Measurements from ENCODE around the gene SH3RF1.

SH3RF1 gene

DNA sequence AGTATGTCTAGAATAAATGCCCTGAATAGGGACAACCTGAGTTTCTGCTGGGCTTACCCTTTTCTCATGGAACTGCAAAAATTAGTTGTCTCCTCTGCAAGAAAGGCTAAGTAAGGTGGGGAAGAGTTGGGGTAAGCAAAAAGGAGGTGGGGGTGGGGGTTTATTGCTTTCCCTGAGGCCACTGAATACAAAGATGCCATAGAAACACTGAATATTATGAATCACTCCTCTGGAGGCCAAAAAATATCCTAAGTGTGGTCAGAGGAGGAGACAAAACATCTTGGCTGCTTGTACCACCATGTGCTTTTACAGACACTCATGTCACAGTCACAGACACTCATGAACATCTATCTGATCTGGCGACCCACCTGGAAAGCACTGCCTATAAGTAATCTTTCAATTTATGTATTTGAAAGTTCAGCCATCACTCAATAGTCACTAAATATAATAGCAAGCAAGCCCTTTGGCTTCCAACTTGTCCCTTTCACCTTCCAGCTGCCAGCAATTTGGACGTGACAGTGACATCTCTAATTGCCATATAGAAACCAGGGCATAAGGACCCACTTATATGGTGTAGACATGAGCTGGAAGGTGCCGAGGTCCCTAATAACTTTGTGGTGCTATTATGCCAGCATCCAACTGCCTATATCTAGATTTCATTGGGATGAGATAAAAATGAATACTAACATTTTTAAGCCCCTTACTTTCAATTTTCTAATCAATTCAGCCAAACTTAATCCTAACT is 138.0 kb downstream of the SH3RF1 start:
- no peak for DNase-seq (ENCODE audit: low read depth)

DNA sequence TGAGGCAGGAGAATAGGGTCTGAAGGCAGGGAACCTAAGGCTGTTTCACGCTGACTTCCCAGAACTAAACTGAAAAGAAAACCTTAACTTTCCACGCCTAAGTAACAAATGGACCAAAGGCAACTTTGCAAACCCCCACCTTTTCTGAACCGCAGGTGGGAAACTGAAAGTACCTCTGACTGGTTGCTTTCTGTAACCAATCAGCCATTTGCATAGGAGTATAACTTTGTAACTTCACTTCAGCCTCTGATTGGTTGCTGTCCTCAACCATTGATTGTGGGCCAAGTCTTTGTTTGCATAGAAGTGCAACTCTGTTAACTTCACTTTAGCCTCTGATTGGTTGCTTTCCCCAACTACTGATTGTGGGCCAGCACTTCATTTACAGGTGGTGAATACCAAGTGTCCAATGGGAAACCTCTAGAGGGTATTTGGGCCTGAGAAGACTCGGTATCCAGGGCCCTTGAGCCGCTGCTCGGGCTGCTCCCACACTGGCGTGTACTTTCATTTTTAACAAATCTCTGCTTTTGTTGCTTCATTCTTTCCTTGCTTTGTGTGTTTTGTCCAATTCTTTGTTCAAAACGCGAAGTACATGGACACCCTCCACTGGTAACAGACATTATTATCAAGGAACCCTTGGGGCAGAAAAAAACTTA is 139.1 kb downstream of the SH3RF1 start:
- no peak for DNase-seq (ENCODE audit: low read depth)

DNA sequence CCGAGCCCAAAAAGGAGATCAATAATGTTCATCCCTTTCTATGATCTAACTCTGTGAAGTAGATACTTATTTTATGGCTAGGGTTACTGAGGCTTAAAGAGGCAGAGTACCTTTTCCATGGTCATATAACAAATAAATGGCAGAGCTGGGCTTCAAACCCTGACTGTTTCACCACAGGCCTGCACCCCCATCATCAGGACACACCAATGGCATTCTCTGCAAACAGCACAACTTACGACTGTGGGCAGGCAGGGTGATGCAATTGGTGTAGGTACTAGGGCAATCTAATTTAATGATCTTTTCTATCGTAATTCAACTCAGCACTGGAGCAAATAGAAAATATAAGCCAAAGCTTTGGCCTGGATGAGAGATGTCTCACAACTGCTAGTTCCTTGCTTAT is 141.9 kb downstream of the SH3RF1 start:
- no peak for DNase-seq (ENCODE audit: low read depth)

DNA sequence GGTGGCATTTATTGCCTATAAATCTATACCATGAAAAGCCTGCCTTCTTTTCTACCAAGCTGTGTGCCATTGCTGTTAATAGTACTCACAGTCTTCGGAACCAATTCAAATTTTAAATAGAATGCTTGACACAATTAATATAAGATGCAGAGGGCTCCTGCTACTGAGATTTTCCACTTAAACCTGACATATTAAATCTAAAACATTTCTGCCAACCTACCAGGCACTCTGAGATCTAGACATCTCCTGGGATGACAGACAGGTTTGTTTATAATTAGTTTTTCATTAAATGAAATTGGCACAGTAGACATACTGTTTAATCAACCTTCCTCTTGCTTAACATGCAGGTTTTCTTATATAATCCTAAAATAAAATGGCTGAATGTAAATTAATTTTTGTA is 143.4 kb downstream of the SH3RF1 start:
- no peak for DNase-seq (ENCODE audit: low read depth)

DNA sequence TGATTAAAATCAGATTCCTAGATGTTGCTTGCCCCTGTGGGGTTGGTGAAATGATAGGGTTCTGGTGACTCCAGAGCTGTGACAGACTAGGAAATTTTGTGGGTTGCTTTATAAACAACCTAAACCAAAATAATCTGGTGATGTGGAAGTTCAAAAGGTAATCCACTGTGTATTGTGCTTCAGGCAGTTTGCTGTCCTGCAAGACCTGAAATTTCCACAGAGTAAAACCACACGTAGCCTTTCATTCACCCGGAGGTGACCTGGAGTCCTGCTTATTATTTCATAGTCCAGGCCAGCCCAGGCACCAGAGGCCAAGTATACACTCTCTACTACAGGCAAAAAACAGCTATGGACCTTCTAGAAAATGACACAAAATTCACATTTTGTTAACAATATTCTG is 146.1 kb downstream of the SH3RF1 start:
- no peak for DNase-seq (ENCODE audit: low read depth)

DNA sequence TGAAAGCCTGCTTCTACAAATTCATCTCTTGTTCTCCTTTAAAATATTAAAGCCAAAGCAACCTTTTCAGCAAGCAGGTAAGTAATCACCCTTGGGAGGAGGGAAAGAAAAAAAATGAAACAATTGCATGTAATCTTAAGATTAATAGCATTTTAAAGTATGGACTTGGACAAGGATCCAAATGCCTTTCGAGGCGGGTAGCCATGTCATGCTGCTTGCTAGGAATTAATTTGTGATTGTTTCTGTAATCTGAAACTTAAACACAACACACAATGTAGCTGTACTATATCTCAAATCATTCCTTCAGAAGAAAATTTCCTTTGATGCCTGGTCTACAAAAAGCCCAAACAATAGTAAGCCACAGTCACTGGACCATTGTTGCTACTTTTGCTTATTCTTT is 148.3 kb downstream of the SH3RF1 start:
- no peak for DNase-seq (ENCODE audit: low read depth)

DNA sequence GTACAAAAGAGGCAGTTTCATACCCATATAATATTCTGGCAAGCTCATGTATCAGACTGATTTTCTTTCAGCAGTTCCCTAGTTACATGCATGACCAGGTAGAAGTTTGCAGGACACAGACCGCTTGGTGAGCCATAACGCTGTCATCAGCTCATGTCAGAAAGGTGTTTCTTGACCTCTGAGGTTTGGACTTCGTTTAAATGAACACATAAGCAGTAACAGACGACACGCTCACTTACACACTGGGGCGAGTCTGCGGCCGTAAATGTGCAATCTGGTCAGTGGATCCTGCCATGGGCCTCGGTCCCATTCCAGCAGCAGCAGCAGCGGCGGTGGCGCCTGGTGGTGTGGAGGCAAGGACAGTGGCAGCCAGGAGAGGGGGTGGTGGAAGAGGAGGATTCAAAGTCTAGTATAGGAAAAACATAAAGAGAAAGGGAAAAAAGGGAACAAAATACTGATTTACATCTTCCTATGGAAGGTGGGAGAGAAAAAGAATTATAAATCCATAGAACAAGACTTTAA is 148.8 kb downstream of the SH3RF1 start:
- DNase-seq (ENCODE audit: low read depth): no peak

DNA sequence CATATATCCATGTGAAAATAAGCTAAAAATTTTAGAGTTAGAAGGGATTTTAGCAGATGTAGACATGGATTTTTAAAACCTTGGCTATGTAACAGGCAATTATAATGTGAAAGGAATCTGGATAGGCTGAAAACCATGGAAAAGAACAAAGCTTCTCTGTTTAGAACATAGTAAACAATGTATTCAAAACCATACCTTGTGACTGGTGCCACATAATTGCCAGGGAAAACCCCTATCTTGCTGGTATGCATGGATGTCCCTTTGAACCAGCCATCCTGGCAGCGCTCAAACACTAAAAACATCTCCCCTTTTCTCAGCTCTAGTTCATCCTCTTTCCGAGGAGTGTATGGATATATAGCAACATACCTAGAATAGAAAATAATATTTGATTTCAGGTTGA is 150.1 kb downstream of the SH3RF1 start:
- no peak for DNase-seq (ENCODE audit: low read depth)

DNA sequence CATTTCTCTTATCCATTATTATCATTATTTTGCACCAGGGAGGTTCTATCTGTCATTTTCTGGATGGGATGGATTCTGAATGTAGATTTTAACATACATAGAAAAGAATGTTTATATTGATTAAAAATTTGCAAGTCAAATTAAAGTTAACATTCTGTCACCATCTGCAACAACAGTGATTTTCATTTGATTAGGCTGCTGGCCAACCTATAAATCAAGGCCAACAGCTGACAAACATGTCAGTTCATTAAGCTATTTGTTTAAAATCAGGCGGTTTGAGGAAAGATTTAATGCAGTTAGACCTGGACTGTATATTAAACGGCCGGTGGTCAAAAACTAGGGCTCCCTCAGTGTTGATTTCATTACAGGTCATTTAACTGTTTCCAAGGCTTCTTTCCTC is 151.2 kb downstream of the SH3RF1 start:
- no peak for DNase-seq (ENCODE audit: low read depth)

DNA sequence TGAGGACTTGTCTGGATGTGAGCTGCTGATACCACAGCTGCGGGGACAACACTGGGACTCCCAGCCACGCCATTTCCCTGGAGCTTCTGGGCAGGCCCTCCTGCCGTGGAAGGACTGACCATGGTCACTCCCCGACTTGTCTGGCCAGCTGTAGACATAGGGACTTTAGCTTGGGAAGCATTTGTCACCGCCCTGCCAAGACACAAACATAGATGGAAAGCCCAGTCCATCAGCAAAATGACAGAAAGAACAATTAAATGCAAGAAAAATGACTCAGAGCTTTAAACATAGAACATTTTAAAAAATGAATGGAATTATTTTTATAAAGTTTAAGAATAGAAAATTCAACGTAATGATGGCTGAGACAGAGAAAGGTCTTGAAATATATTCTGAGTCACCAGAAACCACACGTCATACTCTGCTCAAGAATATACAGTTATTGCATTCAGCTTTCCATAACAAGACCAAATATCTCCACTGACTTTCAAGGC is 153.1 kb downstream of the SH3RF1 start:
- no peak for DNase-seq (ENCODE audit: low read depth)

DNA sequence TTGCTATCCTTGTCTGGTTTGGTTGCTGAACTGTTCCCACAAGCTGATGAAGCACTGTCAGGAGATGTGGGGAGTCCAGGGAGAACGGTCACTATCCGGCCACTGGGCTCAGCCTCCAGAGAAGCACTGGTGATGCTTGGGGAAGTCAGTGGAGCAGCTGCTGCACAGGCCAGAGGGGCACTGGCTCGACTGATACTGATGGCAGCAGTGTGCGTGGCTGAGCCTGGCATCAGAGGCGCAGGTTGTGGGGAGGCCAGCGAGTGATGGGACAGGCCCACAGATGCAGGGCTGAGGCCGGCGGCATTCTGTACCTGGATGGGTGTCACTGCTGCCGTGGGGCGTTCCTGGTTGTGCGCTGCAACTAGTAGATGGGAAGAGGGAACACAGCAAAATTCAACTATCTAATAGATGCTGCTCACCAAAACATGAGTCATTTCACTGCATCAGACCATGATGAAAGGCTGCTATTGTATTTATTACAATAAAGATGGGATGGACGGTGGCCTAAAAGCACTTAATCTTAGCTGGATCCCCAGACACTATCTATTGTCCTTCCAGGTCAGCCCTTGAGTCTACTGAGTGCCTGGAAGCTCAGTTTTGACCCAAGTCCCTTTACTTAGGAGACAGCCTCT is 154.4 kb downstream of the SH3RF1 start:
- no peak for DNase-seq (ENCODE audit: low read depth)

DNA sequence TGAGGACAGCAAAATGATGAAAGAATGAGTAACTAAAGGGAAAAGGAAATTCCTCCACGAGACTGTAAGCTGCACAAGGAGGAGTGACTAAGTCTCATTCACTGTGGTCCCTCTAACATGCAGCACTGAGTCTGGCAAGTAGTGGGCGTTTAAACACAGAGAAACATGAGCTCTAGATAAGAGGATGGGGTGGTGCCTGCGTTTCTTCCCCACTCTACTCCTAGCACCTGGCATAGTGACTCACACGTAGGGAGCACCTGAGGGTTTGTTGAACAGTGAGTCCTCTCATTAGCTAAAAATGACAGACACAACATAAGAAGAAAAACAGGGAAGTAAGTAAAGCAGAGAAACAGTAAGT is 154.9 kb downstream of the SH3RF1 start:
- DNase-seq (ENCODE audit: low read depth): no peak

DNA sequence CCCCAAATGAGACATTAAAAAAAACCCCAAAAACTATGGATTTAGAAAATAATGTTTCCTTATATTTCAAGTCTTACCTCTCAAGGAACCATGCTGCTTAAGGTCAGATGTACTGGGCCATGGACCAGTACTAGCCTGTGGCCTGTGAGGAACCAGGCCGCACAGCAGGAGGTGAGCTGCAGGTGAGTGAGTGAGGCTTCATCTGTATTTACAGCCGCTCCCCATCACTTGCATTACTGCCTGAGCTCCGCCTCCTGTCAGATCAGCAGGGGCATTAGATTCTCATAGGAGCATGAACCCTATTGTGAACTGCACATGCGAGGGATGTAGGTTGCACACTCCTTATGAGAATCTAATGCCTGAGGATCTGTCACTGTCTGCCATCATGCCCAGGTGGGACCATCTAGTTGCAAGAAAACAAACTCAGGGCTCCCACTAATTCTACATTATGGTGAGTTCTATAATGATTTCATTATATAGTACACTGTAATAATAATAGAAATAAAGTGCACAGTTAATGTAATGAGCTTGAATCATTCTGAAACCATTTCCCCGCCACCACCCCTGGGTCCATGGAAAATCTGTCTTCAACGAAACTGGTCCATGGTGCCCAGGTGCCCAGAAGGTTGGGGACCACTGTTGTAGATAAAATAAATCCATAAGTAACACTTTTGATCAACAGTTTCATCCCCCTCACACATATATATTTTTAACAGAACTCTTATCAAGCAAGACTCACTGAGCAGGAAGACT is 155.4 kb downstream of the SH3RF1 start:
- DNase-seq (ENCODE audit: low read depth): no peak

DNA sequence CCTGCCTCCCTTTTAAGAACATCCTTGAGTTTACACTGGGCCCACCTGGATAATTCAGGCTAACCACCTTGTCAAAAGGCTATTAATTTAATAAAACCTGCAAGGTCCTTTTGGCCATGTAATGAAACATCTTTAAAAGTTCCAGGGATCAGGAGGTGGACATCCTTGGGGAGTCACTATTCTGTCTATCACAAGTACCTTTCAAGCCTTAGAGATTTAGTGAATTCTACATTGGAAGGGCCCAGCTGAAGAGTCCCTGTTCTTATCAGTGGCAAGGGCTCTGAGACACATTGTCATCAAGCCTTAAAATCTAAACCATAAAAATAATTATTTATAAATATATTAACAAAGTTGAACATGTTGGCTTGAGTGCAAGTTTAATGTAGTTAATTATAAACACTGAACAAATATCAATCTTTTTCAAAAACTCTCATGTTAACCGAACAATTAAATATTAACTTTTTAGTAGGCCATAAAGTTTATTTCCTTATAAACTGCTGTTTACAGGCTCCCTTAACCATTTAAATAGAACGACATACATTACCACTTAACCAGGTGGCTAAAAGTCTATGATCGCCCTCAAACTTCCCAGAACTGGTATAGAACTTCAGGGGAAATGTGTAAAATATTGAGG is 156.3 kb downstream of the SH3RF1 start:
- DNase-seq (ENCODE audit: low read depth): no peak

DNA sequence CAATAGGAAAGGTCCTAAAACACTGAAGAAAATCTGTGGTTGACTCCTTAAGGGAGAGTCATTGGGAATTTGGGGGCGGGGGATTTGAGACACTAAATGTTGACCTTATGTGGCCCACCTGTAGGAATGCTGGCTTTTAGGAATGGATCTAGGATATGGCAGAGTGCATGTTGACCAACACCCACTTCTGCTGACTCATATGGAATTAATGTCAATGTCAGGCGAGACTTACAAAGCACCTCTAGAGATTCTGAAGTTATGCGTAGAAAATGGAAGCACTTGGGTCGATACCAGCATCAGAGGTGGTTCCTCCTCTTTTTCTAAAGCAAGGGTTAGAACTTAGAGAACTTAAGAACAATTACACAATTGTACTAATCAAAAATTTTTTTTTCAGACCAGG is 160.1 kb downstream of the SH3RF1 start:
- no peak for DNase-seq (ENCODE audit: low read depth)

DNA sequence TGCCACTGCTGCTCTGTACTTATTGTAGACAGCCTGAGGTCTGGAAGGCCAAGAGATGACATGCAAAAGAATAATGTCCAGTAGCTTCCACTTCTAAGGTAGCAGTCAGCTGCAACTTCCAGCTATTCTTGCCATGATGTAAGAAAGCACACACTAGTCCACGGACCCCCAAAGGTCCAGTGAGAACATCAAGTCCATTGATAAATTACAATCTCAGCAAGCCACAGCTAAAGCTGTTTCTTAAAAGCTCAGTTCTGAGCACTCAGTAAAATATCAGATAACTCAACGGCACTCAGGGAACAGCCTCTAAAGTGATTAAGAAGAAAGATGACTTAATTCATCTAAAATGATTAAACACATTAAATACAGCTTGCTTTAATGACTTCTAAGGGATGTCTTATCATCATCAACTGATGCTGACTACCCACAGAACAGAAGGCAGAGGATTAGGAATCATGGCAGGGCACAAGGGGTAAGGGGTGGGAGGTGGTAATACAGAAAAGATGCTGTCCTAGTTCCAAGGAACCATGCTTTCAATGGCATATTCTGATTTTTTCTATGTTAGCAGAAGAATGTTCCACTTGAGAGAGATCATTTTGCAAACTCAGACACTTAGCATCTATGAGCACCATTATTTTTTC is 161.6 kb downstream of the SH3RF1 start:
- no peak for DNase-seq (ENCODE audit: low read depth)

DNA sequence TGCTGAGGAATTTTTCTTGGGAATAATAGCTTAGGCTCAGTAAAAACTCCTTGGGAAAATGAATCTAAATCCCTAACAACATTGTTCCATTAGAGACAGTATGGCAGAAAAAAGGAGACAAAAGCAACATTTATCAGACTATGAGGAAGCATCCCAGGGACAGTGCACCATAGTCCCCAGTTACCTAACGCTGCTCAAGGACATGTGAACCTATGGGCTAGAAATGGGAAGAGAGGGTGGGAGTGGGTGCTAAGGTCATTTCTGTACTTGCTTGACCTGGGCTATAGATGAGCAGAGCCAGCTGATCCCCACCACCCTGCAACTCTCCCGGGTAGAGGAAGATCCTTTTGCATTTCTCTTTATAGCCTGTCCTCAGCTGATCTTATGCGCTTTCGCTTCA is 162.5 kb downstream of the SH3RF1 start:
- DNase-seq (ENCODE audit: low read depth): no peak

DNA sequence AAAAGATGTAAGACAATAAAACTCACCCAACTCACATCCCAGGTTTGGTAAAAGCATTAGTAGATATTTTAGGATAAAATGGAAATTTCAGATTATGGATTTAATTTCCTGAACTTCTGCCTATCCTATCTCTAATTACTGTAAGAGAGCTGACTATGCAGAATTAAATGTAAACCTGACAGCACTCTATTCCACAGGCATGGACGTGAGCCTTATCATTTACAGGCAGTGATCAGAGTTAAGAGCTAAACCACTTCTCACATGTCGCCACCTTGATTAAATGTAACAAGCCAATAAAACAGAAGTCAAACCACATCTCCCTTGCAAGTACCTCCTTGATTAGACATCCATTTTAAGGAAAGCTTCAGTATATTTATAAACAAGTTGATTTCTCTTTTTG is 163.2 kb downstream of the SH3RF1 start:
- DNase-seq (ENCODE audit: low read depth): no peak

DNA sequence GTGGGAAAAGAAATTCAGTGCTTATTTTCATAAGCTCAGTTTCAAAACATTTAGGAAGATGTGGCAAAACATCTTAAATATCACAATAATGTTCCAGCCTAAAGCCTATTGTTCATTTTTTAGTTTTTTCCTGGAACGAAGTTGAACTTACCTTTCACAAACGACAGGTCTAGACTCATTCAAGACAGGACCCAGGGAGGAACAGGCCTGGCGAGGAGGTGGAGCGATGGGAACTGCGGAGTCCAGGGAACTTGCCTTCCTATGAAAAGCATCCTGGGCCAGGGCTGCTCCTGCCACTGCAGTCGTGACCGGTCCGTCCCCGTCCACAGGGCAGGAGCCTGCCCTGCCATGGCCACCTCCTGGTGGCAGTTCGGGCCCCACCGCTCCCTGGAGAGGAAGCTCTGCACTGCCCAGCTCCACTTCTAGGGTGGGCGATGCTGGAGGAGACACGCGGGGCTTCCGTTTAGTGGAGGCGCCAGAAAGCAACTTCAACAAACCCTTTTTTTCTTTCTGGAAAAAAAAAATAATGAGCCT is 164.0 kb downstream of the SH3RF1 start:
- DNase-seq (ENCODE audit: low read depth): no peak

DNA sequence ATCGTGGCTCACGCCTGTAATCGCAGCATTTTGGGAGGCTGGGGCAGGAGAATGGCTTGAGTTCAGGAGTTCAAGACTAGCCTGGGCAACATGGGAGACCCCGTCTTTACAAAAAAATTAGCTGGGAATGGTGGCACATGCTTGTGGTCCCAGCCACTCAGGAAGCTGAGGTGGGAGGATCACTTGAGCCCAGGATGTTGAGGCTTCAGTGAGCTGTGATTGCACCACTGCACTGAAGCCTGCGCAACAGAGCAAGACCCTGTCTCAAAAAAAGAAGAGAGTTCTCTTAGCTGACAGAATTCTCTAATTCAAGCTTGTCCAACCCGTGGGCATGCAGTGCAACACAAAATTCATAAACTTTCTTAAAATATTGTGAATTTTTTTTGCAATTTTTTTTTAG is 165.1 kb downstream of the SH3RF1 start:
- DNase-seq (ENCODE audit: low read depth): no peak

DNA sequence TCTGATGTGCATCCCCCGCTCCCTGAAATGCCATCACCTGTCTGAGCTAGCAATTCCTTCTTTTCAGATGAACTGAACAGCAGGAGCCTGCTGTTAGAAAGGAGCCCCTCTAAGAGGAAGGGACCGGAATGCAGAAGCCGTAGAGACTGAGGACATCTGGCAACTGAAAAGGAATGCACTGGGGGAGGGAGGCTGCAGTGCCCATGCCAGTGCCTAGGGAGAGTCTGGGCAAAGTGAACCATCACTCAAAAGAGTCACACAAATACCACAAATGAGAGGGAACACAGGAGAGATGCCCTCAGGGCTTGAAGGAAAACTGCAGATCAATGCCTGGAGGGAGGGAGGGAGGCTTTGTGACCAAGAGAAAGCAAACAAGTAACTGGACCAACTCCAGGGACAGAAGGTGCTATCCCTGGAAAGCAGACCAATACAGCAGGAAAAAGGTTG is 166.8 kb downstream of the SH3RF1 start:
- no peak for DNase-seq (ENCODE audit: low read depth)

Measured in stimulated activated CD4-positive, alpha-beta T cell treated with anti-CD3 and anti-CD28 coated beads, Interleukin-2, amount 100 ng/mL, for 4 hours (primary cell).